ENCODE measurements around the gene OTOGL.
"Not testable (repeated sequence)": the region's sequence is repeated elsewhere in the genome, so short reads cannot be mapped to it uniquely, and the experiment has no call there.

Gene OTOGL

DNA sequence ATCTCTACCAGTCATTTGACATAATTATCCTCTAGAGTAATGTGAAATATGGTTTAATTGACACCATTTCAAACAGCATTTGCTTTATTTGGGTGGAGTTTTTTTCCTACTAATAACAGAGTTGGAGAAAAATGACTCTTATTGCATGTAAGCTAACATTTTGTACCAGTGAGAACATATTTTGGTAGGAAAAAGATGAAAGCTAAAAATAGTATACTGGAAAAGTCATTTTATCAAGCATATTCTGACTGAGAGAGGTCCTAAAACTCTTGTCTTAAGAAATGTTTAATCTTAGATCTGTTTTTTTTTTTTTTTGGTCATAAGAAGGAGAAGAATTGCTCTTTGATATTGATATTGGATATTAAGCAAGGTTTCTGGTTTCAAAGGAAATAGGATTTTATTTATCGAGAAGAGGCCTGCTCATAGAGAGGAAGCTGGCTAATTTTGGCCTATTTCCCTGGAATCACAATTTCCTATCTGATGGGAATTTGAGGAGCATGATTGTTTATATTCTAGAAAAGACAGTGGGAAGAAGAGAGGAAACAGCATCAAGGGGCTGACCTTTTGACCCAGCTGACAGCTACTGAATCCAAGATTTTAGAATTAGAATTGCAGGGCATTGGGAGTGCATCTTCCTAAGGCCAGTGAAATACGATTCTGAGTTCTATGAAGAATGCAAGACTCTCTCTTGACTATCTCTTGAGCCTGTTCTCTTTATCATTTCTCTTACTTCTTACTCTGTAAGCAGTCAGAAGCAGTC is 19.4 kb downstream of the OTOGL start:
- in situ Hi-C loops (cut with HindIII; ENCODE audit: low sequenced_read_pairs): no loop called here

- in situ Hi-C loops (cut with HindIII; ENCODE audit: low sequenced_read_pairs): no loop called here
Observed at GRCh38 chr12:80120994-80121393, 21.7 kb downstream of the OTOGL start.

DNA sequence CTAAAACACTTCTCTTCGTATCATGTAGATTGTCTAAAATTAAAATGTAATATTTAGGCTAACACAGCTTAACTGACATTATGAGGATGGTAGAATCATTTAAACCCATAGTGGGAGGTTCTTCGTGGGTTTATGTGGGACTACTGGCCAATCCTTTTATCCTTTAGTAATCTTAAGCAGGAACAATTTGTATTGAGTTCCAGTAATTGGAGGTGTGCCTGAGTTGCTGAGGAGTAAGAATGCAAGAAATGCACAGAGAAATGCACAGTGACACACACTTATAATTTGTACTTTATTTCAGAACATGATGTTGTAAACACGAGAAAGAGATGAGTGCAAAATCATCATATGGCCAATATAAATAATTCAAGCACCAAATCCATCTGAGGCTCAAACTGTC is 22.3 kb downstream of the OTOGL start:
- in situ Hi-C loops (cut with HindIII; ENCODE audit: low sequenced_read_pairs): no loop called here

DNA sequence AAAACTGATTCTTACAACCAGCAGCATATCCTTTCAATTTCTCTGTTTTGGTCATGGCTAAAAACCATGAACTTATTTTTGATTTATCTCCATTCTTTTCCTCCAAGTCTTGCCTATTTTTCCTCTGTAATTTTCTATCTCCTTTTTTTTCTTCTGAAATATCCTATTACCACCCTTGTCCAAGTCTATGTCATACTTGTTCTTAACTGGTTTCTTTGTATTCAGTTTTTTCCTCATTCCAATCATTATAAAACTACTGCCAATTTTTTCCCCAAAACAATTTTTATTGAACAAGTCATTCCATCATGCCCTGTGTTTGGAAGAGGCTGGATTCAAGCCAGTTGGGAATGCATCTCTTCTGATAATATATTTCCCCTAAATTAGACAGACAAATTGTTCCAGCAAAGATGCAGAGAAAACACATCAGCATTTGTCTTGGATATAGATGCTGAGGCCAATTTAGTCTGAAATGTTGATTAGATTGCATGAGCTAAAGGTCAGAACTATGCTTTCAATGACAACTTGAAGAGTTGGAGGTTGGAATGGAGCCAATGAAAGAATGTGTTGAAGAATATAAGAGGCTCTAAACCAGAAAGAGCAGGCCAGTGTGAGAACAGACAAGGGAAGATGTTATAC is 30.7 kb downstream of the OTOGL start:
- in situ Hi-C loops (cut with HindIII; ENCODE audit: low sequenced_read_pairs): no loop called here

GRCh38 chr12:80135624-80136023 is 36.3 kb downstream of the OTOGL start:
- in situ Hi-C loops (cut with HindIII; ENCODE audit: low sequenced_read_pairs): no loop called here

DNA sequence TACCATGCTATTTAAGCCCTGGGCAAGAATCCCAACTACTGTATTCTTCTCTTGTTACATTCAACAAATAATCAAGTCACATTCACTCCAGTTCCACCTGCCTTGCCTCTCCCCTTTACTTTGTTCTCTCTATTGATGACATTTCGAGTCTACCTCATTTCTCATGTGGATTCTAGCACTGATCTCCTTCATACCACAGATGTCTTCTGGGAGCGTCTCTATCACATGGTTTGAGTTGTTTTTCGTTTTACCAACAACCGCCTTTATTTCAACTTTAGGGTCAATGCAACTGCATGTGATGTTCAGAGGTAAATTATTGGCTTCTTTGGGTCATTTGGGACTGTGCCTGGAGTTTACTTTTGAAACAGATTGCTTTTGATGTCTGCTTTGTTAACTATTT is 40.7 kb downstream of the OTOGL start:
- in situ Hi-C loops (cut with HindIII; ENCODE audit: low sequenced_read_pairs): no loop called here

- in situ Hi-C loops (cut with HindIII; ENCODE audit: low sequenced_read_pairs): no loop called here
Observed at GRCh38 chr12:80142640-80143039, 43.3 kb downstream of the OTOGL start.

- in situ Hi-C loops (cut with HindIII; ENCODE audit: low sequenced_read_pairs): no loop called here
Observed at GRCh38 chr12:80143537-80143936, 44.2 kb downstream of the OTOGL start.

DNA sequence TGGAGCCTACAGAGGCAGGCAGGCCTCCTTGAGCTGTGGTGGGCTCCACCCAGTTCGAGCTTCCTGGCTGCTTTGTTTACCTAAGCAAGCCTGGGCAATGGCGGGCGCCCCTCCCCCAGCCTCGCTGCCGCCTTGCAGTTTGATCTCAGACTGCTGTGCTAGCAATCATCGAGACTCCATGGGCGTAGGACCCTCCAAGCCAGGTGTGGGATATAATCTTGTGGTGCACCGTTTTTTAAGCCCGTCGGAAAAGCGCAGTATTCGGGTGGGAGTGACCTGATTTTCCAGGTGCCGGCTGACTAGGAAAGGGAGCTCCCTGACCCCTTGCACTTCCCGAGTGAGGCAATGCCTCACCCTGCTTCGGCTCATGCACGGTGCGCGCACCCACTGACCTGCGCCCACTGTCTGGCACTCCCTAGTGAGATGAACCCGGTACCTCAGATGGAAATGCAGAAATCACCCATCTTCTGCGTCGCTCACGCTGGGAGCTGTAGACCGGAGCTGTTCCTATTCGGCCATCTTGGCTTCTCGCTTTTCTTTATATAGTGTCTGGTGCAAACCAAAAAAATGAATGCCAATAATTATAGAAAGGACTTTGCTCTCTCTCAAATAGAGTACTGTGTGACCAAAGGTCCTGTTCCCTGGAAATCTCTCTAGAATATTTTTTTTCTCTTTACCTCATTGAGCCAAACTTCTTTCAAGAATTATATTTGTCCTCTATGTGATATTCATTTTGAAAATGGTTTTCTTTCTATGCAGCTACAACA is 50.4 kb downstream of the OTOGL start:
- in situ Hi-C loops (cut with HindIII; ENCODE audit: low sequenced_read_pairs): not testable (repeated sequence)

DNA sequence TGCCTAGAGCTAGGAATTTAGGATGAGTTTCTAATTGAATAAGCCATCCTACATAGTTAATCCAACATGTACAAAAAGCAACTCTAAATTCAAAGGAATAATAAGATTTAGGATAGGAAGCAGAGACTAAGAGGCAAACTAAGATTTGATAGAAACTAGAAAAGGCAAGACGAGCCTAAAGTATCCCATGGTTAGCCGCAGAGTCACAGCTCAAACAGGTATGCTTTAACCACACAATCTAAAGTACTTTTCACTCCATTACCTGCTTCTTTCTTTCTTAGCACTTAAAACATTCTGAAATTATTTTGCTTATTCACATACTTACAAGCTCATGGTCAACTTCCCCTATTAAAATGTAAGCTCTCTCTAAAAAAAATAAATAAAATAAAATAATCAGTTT is 51.8 kb downstream of the OTOGL start:
- in situ Hi-C loops (cut with HindIII; ENCODE audit: low sequenced_read_pairs): no loop called here

DNA sequence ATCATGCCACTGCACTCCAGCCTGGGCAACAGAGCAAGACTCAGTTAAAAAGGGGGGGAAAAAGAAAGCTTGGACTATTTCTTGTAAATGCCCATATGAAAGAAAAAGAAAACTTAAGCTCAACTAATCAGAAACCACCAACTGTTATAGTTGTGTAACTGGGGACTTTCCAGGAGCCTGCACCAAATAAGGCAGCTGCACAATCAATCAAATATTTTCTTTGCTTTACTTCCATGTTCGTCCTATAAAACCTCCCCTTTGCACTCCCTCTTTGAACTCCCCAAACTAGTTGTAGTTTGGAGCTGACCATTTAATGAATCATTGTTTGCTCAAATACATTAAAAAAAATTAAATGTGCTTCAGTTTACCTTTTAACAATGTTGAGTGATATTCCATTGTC is 54.9 kb downstream of the OTOGL start:
- in situ Hi-C loops (cut with HindIII; ENCODE audit: low sequenced_read_pairs): no loop called here

GRCh38 chr12:80156306-80156705 is 57.0 kb downstream of the OTOGL start:
- in situ Hi-C loops (cut with HindIII; ENCODE audit: low sequenced_read_pairs): no loop called here

DNA sequence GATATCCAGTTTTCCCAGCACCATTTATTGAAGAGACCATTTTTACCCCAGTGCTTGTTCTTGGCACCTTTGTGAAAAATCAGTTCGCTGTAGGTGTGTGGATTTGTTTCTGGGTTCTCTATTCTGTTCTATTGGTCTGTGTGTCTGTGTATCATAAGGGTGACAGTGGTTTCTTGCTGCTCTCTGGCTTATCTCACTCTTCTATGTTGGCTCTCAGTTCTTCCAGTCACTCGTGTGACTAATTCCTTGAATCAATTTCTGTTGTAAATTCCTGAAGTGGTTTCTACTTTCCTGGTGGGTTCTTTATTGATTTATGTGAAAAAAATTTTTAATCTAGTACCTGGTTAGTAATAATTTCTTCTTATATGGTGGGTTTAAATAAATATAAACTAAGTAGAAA is 58.3 kb downstream of the OTOGL start:
- in situ Hi-C loops (cut with HindIII; ENCODE audit: low sequenced_read_pairs): no loop called here

- in situ Hi-C loops (cut with HindIII; ENCODE audit: low sequenced_read_pairs): no loop called here
Observed at GRCh38 chr12:80161612-80162011, 62.3 kb downstream of the OTOGL start.

DNA sequence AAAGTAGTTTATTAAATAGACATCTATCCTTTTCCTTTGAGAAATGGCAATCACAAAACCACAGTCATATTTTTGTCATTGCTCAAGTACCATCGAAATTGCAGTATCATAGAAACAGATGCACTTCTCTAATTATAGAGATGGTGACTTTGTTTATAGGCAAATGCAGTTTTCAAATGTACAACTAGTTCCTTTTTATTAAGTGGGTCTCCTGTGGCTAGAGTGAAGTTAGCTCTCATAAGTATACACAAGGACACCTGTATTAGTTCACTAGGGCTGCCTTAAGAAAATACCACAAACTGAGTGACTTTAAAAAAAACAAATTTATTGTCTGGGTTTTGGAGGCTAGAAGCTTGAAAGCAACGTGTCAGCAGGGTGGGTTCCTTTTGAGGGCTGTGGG is 62.8 kb downstream of the OTOGL start:
- in situ Hi-C loops (cut with HindIII; ENCODE audit: low sequenced_read_pairs): no loop called here

DNA sequence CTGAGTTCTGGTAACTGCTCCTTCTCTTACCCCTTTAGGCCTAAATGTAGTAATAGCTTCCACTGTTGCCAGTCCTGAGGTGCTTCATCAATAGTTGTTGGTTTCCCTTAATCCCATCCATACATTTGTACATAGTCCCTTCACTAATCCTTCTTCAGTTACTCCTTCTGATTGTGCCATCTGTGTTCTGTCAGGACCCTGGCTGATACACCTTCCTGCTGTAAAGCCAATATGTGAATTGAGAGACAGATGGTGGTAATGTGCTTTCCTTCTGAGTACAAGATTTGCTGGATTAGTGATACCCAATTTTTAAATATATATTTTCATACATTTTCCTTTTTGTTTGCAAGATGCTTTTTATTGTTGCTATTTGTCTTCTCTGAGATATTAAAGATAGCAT is 66.4 kb downstream of the OTOGL start:
- in situ Hi-C loops (cut with HindIII; ENCODE audit: low sequenced_read_pairs): no loop called here

- in situ Hi-C loops (cut with HindIII; ENCODE audit: low sequenced_read_pairs): no loop called here
Observed at GRCh38 chr12:80166751-80167150, 67.4 kb downstream of the OTOGL start.

DNA sequence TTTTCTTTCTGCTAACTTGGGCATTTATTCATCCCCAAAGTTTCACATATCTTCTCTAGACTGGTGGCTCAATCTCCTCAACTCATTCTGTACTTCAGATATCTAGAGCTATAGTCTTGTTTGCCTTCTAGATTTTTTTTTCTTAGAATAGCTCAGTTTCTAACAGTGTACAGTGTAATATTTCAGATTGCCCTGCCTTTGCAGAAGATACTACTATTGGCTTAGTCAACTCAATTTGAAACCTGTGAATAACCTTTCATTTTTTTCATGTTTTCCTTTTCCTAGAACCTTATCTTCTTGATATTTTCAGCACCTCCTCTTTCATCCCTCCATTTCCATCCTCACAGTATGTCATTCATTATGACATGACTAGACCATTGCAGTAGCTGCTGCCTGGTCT is 69.6 kb downstream of the OTOGL start:
- in situ Hi-C loops (cut with HindIII; ENCODE audit: low sequenced_read_pairs): no loop called here

- in situ Hi-C loops (cut with HindIII; ENCODE audit: low sequenced_read_pairs): no loop called here
Observed at GRCh38 chr12:80170915-80171314, 71.6 kb downstream of the OTOGL start.

DNA sequence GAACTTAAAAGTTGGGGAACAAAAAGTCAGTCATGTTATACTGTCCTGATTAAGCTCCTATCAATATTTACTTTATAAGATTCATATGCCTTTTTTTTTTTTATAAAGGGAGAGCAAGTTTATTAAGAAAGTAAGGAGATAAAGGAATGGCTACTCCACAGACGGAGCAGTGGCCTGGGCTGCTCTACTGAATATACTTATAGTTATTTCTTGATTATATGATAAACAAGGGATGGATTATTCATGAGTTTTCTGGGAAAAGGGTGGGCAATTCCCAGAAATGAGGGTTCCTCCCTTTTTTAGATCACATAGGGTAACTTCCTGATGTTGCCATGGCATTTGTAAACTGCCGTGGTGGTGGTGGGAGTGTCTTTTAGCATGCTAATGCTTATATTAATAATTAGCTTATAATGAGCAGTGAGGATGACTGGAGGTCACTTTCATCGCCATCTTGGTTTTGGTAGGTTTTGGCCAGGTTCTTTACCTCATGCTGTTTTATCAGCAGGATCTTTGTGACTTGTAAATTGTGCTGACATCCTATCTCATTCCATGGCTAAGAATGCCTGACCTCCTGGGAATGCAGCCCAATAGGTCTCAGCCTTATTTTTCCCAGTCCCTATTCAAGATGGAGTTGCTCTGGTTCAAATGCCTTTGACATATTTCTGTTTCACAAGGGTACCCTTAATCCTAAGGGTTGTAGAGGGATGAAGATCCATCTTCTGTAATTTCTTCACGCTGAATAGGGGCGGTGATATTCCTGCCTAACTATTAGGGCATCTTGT is 73.9 kb downstream of the OTOGL start:
- in situ Hi-C loops (cut with HindIII; ENCODE audit: low sequenced_read_pairs): no loop called here

DNA sequence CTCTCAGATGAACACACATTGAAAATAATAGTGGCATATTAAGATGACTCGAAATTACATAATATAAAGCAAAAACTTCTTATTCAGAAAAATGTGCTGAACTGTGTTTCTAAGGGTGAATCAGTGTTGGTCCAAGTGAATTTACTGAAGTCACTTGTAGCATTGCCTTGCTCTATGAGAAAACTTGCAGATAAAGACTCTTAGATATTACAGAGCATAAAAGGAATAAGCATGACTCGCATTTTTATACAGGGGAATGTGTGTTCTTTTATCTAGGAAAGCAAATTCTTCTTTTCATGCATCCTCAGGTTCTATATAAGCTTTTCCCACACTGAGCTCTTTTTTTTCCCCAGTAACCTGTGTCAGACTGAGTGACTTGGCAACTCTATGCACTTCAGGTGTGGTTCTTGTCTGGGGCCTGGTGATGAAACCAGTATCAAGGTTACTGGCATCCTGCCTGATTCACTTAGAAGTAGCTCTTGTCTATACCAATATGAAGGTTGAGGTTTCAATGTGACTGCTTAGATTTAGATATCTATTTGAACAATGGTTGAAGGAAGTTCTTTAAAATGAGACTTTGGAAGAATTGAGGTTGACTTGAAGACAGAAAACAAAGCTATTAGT is 76.1 kb downstream of the OTOGL start:
- in situ Hi-C loops (cut with HindIII; ENCODE audit: low sequenced_read_pairs): loop anchor here (5.0 kb wide), 1 partner anchor 73 kb away; no protein-coding TSS in a partner anchor
